GM12878 (cell line): Measurements from ENCODE around the gene TMC4. TPM values are rescaled to one million over a fixed set of nuclear protein-coding genes. Genes with fewer than 3 reads are reported as not detected.

ENCODE experiments used
- CBX3 ChIP-seq: fragments of 200-600 bp; sonication (generic); IDR thresholded peaks from 2 replicates; pipeline ENCODE4 v1.6.1; 2016; ENCODE audit warnings: low read depth, borderline replicate concordance
- ESRRA ChIP-seq: IDR thresholded peaks from 2 replicates; pipeline ENCODE4 v1.6.1; 2012; ENCODE audit warnings: mild to moderate bottlenecking, low read length, improper control_type of control experiment
- GATAD2B ChIP-seq: fragments of 450-650 bp; conservative IDR thresholded peaks from 2 replicates; pipeline ENCODE4 v1.6.1; 2017; ENCODE audit warnings: low read depth, mild to moderate bottlenecking, moderate library complexity
- KLF5 ChIP-seq: fragments of 450-650 bp; IDR thresholded peaks from 2 replicates; pipeline ENCODE4 v1.6.1; 2014; ENCODE audit warnings: mild to moderate bottlenecking; ENCODE audit not compliant: partially characterized antibody
- LARP7 ChIP-seq: fragments of 450-650 bp; IDR thresholded peaks from 2 replicates; pipeline ENCODE4 v1.6.1; 2017; ENCODE audit warnings: mild to moderate bottlenecking
- NFYA ChIP-seq: IDR thresholded peaks from 2 replicates; pipeline ENCODE4 v1.6.1; 2011; ENCODE audit warnings: low read depth, mild to moderate bottlenecking, low read length, improper control_type of control experiment, borderline replicate concordance
- NRF1 ChIP-seq: conservative IDR thresholded peaks from 2 replicates; pipeline ENCODE4 v1.6.1; 2011; ENCODE audit warnings: mild to moderate bottlenecking, low read depth, low read length, improper control_type of control experiment
- POLR2A ChIP-seq: IDR thresholded peaks from 2 replicates; pipeline ENCODE4 v1.6.1; 2011; ENCODE audit warnings: low read depth, mild to moderate bottlenecking, low read length
- RUNX3 ChIP-seq: IDR thresholded peaks from 2 replicates; pipeline ENCODE4 v1.6.1; 2012; ENCODE audit warnings: low read length, inconsistent platforms
- TCF12 ChIP-seq: IDR thresholded peaks from 2 replicates; pipeline ENCODE4 v1.6.1; 2011; ENCODE audit warnings: low read depth, mild to moderate bottlenecking, low read length
- TCF3 ChIP-seq: IDR thresholded peaks from 2 replicates; pipeline ENCODE4 v1.6.1; 2012; ENCODE audit warnings: low read depth, mild to moderate bottlenecking, low read length, borderline replicate concordance; ENCODE audit not compliant: insufficient read depth
- polyA plus RNA-seq, 11 experiments: library from polyadenylated mRNA; depleted of rRNA in 4 of 11; unstranded in 6 of 11; stranded (reverse) in 5 of 11; fragments of >200 nt; fragmentation: Nextera tagmentation in 4 of 11; fragmentation: Illumina TruSeq in 1 of 11; extraction: Ambion mirVana in 4 of 11; extraction: Trizol in 1 of 11; gene quantifications; 1 replicate in 1 of 11; 2 replicates in 10 of 11; pipeline versions ENCODE4 v1.2.1 to v1.2.3, GENCODE V29; 2011 to 2016; ENCODE audit warnings: inconsistent platforms in 2 of 11, missing spikeins in 2 of 11, low read depth in 1 of 11
- total RNA-seq, 4 experiments: library from RNA; depleted of rRNA in 3 of 4; stranded (reverse); fragments of >200 nt in 3 of 4; fragmentation: Illumina TruSeq in 1 of 4; extraction: Trizol in 1 of 4; gene quantifications; 2 replicates each; pipeline versions ENCODE4 v1.2.1 to v1.2.3, GENCODE V29; 2013 to 2021
- TF ChIP-seq, protein P1 (sequence below): fragments of 450-650 bp; IDR thresholded peaks from 2 replicates; pipeline ENCODE4 v1.6.1; 2017; ENCODE audit warnings: borderline replicate concordance
- TF ChIP-seq, protein P2 (sequence below): fragments of 450-650 bp; IDR thresholded peaks from 2 replicates; pipeline ENCODE4 v1.6.1; 2016; ENCODE audit warnings: mild to moderate bottlenecking

Gene TMC4
- total and polyA plus RNA-seq, 10 of the 15 experiments (the other 5 are each of a cell fraction or from before 2014, with no cell fraction given), result 0.33 to 0.83 (median 0.74) TPM; not detected in 7

DNA sequence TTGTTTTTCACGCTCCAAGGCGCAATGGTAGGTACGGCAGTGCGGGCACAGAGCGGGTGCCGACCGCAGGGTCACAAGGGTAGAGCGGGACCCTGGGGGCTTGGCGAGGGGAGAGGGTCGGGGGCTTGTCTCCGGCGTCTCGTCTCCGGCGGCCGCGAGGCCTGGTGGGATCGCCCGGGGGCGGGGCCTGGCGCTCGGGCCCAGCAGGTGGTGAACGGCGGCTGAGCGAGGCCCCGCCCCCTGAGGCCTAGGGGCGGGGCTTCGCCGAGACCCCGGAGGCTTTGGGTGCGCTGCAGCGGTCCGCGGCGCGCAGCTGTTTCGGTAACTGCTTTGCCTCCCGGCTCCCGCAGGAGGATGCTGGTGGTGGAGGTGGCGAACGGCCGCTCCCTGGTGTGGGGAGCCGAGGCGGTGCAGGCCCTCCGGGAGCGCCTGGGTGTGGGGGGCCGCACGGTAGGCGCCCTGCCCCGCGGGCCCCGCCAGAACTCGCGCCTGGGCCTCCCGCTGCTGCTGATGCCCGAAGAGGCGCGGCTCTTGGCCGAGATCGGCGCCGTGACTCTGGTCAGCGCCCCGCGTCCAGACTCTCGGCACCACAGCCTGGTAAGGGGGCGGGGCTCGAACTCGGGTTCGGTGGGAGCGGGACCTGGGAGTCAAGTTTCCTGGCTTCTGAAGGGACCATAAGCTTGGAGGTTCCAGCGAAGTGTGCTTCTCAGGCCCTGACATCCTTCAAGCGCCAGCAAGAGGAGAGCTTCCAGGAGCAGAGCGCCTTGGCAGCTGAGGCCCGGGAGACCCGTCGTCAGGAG, 18.3 kb upstream of the TMC4 start, which contains the start of gene TSEN34 (continued):
- peak; percentile 87 for TF ChIP-seq KLF5
- TF ChIP-seq TCF12, result peak; percentile 65; the same call in 1 of the 2 replicates
- TF ChIP-seq LARP7, result peak; percentile 91
- no peak for TF ChIP-seq RUNX3
- 0 out of 2 replicates have a peak, but pooled peaks have one; percentile 31 for TF ChIP-seq NRF1
- TF ChIP-seq POLR2A, result peak; percentile 88
- TF ChIP-seq ESRRA, result no peak
- TF ChIP-seq GATAD2B, result peak; percentile 86
- no peak for TF ChIP-seq NFYA
- TF ChIP-seq CBX3, result no peak
- peak; percentile 75; the same call in 1 of the 2 replicates for TF ChIP-seq TCF3
- TF ChIP-seq, protein P1, sequence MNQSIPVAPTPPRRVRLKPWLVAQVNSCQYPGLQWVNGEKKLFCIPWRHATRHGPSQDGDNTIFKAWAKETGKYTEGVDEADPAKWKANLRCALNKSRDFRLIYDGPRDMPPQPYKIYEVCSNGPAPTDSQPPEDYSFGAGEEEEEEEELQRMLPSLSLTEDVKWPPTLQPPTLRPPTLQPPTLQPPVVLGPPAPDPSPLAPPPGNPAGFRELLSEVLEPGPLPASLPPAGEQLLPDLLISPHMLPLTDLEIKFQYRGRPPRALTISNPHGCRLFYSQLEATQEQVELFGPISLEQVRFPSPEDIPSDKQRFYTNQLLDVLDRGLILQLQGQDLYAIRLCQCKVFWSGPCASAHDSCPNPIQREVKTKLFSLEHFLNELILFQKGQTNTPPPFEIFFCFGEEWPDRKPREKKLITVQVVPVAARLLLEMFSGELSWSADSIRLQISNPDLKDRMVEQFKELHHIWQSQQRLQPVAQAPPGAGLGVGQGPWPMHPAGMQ, result no peak
- TF ChIP-seq, protein P2, sequence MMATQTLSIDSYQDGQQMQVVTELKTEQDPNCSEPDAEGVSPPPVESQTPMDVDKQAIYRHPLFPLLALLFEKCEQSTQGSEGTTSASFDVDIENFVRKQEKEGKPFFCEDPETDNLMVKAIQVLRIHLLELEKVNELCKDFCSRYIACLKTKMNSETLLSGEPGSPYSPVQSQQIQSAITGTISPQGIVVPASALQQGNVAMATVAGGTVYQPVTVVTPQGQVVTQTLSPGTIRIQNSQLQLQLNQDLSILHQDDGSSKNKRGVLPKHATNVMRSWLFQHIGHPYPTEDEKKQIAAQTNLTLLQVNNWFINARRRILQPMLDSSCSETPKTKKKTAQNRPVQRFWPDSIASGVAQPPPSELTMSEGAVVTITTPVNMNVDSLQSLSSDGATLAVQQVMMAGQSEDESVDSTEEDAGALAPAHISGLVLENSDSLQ, result no peak; the same call in 1 of the 2 replicates
- TF ChIP-seq, all 136 proteins: peak for 31
